Gastroesophageal sphincter (tissue), 3 donors: ENCODE results near the gene TANC1.

Experiments used
- EP300 ChIP-seq: sonication (generic); formaldehyde crosslinking; IDR thresholded peaks from one replicate; pipeline ENCODE4 v1.6.1; 2017; ENCODE audit warnings: antibody characterized with exemption, mild to moderate bottlenecking
- POLR2A ChIP-seq, 2 donors: fragments of 450-650 bp; IDR thresholded peaks; one replicate each; pipeline ENCODE4 v1.6.1; 2017; ENCODE audit warnings: antibody characterized with exemption in 2 of 2, mild to moderate bottlenecking in 2 of 2, moderate library complexity in 1 of 2
- TF ChIP-seq, protein P1 (sequence below), 4 experiments: fragments of 200-600 bp in 2 of 4; fragments of 450-650 bp in 2 of 4; sonication (generic) in 1 of 4; IDR thresholded peaks; one replicate each; pipeline ENCODE4 v1.5.1; 2017 to 2019; ENCODE audit warnings: antibody characterized with exemption in 4 of 4, mild to moderate bottlenecking in 2 of 4, moderate library complexity in 2 of 4

DNA sequence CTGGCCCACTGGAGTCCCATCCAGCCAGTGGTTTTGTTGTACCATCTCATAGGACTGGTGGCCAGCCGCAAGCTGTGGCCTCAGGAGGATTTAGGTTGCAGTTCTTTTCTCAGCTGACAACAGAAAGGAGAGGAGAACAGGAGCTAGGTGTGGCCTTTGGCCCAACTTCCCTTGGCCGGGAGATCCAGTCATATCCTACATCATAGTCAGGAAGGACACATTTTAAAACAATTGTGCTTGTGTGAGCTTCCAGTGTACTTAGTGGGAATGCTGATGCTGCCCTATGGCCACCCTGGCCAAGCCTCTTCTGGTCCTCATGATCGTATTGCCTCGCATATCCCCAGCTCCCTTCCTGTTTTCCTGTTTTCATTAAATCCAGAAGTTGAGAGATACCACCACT, 220.0 kb downstream of the TANC1 start:
- TF ChIP-seq, protein P1, sequence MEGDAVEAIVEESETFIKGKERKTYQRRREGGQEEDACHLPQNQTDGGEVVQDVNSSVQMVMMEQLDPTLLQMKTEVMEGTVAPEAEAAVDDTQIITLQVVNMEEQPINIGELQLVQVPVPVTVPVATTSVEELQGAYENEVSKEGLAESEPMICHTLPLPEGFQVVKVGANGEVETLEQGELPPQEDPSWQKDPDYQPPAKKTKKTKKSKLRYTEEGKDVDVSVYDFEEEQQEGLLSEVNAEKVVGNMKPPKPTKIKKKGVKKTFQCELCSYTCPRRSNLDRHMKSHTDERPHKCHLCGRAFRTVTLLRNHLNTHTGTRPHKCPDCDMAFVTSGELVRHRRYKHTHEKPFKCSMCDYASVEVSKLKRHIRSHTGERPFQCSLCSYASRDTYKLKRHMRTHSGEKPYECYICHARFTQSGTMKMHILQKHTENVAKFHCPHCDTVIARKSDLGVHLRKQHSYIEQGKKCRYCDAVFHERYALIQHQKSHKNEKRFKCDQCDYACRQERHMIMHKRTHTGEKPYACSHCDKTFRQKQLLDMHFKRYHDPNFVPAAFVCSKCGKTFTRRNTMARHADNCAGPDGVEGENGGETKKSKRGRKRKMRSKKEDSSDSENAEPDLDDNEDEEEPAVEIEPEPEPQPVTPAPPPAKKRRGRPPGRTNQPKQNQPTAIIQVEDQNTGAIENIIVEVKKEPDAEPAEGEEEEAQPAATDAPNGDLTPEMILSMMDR (IDR thresholded peaks at IDR 0.05), result no peak
- TF ChIP-seq EP300, result no peak
- TF ChIP-seq POLR2A (IDR thresholded peaks at IDR 0.05), result no peak
